K562 (cell line): ENCODE results near the gene GRIK2. TPM values are rescaled to one million over a fixed set of nuclear protein-coding genes. Genes with fewer than 3 reads are reported as not detected.

ENCODE experiments used
- ATAC-seq: fragments of 200-7000 bp; cut with Tn5 transposase; 3 replicates; pipeline ENCODE4 v1.9.1; 2020; ENCODE audit warnings: moderate library complexity
- BruUV-seq: library from RNA; stranded (reverse); fragments of 400-500 nt; replicated peaks from 2 replicates; lab custom pipeline; 2021; lab: Mats Ljungman, UMichigan
- CTCF ChIA-PET: fragments of 300-600 bp; formaldehyde crosslinking; extraction: SDS; loops from one replicate; lab custom pipeline; 2021; ENCODE audit warnings: low intra/inter-chr PET ratio; lab: Yijun Ruan, JAX
- POLR2A ChIA-PET: fragments of 300-600, 350-650 bp; sonication (Branson Sonifier 250); formaldehyde crosslinking; extraction: SDS; loops from one replicate; lab custom pipeline; 2021; ENCODE audit warnings: antibody characterized with exemption, inconsistent platforms; lab: Yijun Ruan, JAX
- DNase-seq, 4 experiments: peaks; one replicate each; pipeline versions ENCODE4 v3.0.0 to v3.0.0-alpha.2; 2011 to 2018; ENCODE audit warnings: low spot score in 3 of 4, mixed read lengths in 3 of 4; ENCODE audit errors: extremely low read depth in 1 of 4
- FAIRE-seq: peaks from 2 replicates; lab custom pipeline; 2011; peaks lifted over from hg19 to GRCh38; lab: Jason Lieb, UNC
- H2AFZ ChIP-seq: 2 replicates; pipeline ENCODE4 v1.6.0; 2011; ENCODE audit warnings: low read depth, low read length, control low read depth, inconsistent platforms
- H3K27ac ChIP-seq: fragments of 200-600 bp; 3 replicates; pipeline ENCODE4 v1.8.0; 2011; ENCODE audit warnings: low read depth, mild to moderate bottlenecking, control low read depth, inconsistent platforms, low read length, moderate library complexity, mixed read lengths; ENCODE audit errors: extremely low read depth
- H3K27me3 ChIP-seq, 2 experiments: fragments of 300-600 bp in 1 of 2; 2 replicates in 1 of 2; 3 replicates in 1 of 2; pipeline versions ENCODE4 v1.6.0 to v1.8.0; 2011; ENCODE audit warnings: inconsistent platforms in 2 of 2, low read length in 2 of 2, mild to moderate bottlenecking in 1 of 2, mixed read lengths in 1 of 2, moderate library complexity in 1 of 2; ENCODE audit not compliant: control insufficient read depth in 2 of 2, insufficient read depth in 2 of 2
- H3K36me3 ChIP-seq: fragments of 300-600 bp; 3 replicates; pipeline ENCODE4 v1.8.0; 2011; ENCODE audit warnings: mild to moderate bottlenecking, low read length, inconsistent platforms; ENCODE audit not compliant: control insufficient read depth, insufficient read depth
- H3K4me1 ChIP-seq, 2 experiments: fragments of 200-600 bp in 1 of 2; replicated peaks in 1 of 2; 2 replicates in 1 of 2; 3 replicates in 1 of 2; pipeline versions ENCODE4 v1.5.1 to v1.8.0; 2011; ENCODE audit warnings: inconsistent platforms in 2 of 2, low read length in 2 of 2, mild to moderate bottlenecking in 1 of 2, mixed read lengths in 1 of 2, moderate library complexity in 1 of 2; ENCODE audit not compliant: control insufficient read depth in 2 of 2, insufficient read depth in 2 of 2
- H3K4me2 ChIP-seq: 2 replicates; pipeline ENCODE4 v1.6.1; 2011; ENCODE audit warnings: low read length, control low read depth, inconsistent platforms, mixed read lengths; ENCODE audit not compliant: insufficient read depth
- H3K4me3 ChIP-seq: fragments of 200-600 bp; sonication (generic), shearing (Covaris generic); 2 replicates; pipeline ENCODE4 v1.5.1; 2016; ENCODE audit warnings: control low read depth, inconsistent platforms
- H3K79me2 ChIP-seq: fragments of 200-600 bp; 3 replicates; pipeline ENCODE4 v1.8.0; 2011; ENCODE audit warnings: low read length, inconsistent platforms; ENCODE audit not compliant: control insufficient read depth, insufficient read depth
- H3K9ac ChIP-seq, 2 experiments: 2 replicates each; pipeline versions ENCODE4 v1.6.0 to v1.6.1; 2011; ENCODE audit warnings: low read depth in 2 of 2, low read length in 2 of 2, control low read depth in 1 of 2, inconsistent platforms in 1 of 2, mild to moderate bottlenecking in 1 of 2, mixed read lengths in 1 of 2; ENCODE audit not compliant: insufficient read depth in 1 of 2
- H3K9me1 ChIP-seq: one replicate; pipeline ENCODE4 v1.6.0; 2011; ENCODE audit warnings: inconsistent platforms, mild to moderate bottlenecking, low read length, moderate library complexity; ENCODE audit not compliant: control insufficient read depth, insufficient read depth
- H3K9me3 ChIP-seq: replicated peaks from 2 replicates; pipeline ENCODE4 v1.5.1; 2011; ENCODE audit warnings: low read depth, low read length, inconsistent platforms; ENCODE audit not compliant: control insufficient read depth, insufficient read depth
- H4K20me1 ChIP-seq: replicated peaks from 2 replicates; pipeline ENCODE4 v1.6.1; 2011; ENCODE audit warnings: low read length, inconsistent platforms, mixed read lengths; ENCODE audit not compliant: control insufficient read depth, insufficient read depth
- E2F1 ChIP-seq: sonication (generic); formaldehyde crosslinking; IDR thresholded peaks from 2 replicates; pipeline ENCODE4 v1.8.1; 2023; ENCODE audit warnings: mild to moderate bottlenecking, missing genetic modification reagents, moderate library complexity
- FIP1L1 ChIP-seq: fragments of 200-400 bp; formaldehyde crosslinking; IDR thresholded peaks from 2 replicates; pipeline ENCODE4 v1.6.1; 2018; ENCODE audit warnings: mild to moderate bottlenecking, low read depth, low read length; ENCODE audit not compliant: poor library complexity, severe bottlenecking
- MAZ ChIP-seq, 2 experiments: fragments of 450-650 bp in 1 of 2; sonication (generic) in 1 of 2; formaldehyde crosslinking; IDR thresholded peaks in 1 of 2; conservative IDR thresholded peaks in 1 of 2; 2 replicates each; pipeline versions ENCODE4 v1.4.0 to v1.5.0; 2020; ENCODE audit warnings: mild to moderate bottlenecking in 1 of 2, missing genetic modification reagents in 1 of 2
- MCM5 ChIP-seq: fragments of 450-650 bp; IDR thresholded peaks from 2 replicates; pipeline ENCODE4 v1.6.1; 2016; ENCODE audit warnings: low read depth
- NCOA1 ChIP-seq: fragments of 450-650 bp; IDR thresholded peaks from 2 replicates; pipeline ENCODE4 v1.6.1; 2016; ENCODE audit warnings: low read depth
- RBM22 ChIP-seq: fragments of 200-400 bp; formaldehyde crosslinking; IDR thresholded peaks from 2 replicates; pipeline ENCODE4 v1.6.1; 2018; ENCODE audit warnings: low read length, low read depth; ENCODE audit not compliant: poor library complexity, severe bottlenecking
- RFX5 ChIP-seq: IDR thresholded peaks from 2 replicates; pipeline ENCODE4 v1.6.1; 2011; ENCODE audit warnings: low read depth, mild to moderate bottlenecking, improper control_type of control experiment, low read length
- SAFB2 ChIP-seq: fragments of 200-400 bp; formaldehyde crosslinking; IDR thresholded peaks from 2 replicates; pipeline ENCODE4 v1.6.1; 2018; ENCODE audit warnings: borderline replicate concordance, low read length, low read depth, moderate library complexity; ENCODE audit not compliant: severe bottlenecking
- TCF7 ChIP-seq: sonication (generic); IDR thresholded peaks from 2 replicates; pipeline ENCODE4 v1.6.1; 2016; ENCODE audit warnings: antibody characterized with exemption, borderline replicate concordance
- USF2 ChIP-seq: sonication (generic); formaldehyde crosslinking; IDR thresholded peaks from 2 replicates; pipeline ENCODE4 v1.5.0; 2020; ENCODE audit warnings: missing genetic modification reagents
- ZNF324 ChIP-seq: fragments of 250-450 bp; sonication (Bioruptor Pico); IDR thresholded peaks from 2 replicates; pipeline ENCODE4 v1.4.0; 2020; ENCODE audit warnings: mild to moderate bottlenecking
- ZSCAN32 ChIP-seq: fragments of 450-650 bp; formaldehyde crosslinking; IDR thresholded peaks from 2 replicates; pipeline ENCODE4 v1.4.0; 2020; ENCODE audit warnings: mild to moderate bottlenecking, moderate library complexity
- WGBS: fragments of 100-300 bp; shearing (Covaris generic); methylation state at CpG from one replicate; pipeline ENCODE4 v1.1.6; 2016; ENCODE audit warnings: low coverage, mixed read lengths; ENCODE audit not compliant: insufficient coverage; ENCODE audit errors: missing lambda C conversion rate; 5-methylcytosine and 5-hydroxymethylcytosine counted together
- in situ Hi-C: fragments of 300-500 bp; cut with MboI; formaldehyde crosslinking; loops from 4 replicates; pipeline ENCODE4 v1.15.0; 2018; ENCODE audit warnings: inconsistent platforms, mixed read lengths
- intact Hi-C: fragments of 100-400 bp; cut with micrococcal nuclease; formaldehyde crosslinking; loops from 2 replicates; pipeline ENCODE4 v1.14.2; 2022
- polyA plus RNA-seq, 8 experiments: library from polyadenylated mRNA; depleted of rRNA in 4 of 8; stranded (reverse) in 5 of 8; unstranded in 3 of 8; fragments of >200 nt; fragmentation: Nextera tagmentation in 2 of 8; fragmentation: Illumina TruSeq in 1 of 8; extraction: Ambion mirVana in 2 of 8; extraction: Trizol in 1 of 8; gene quantifications; 2 replicates each; pipeline versions ENCODE4 v1.2.1 to v1.2.3, GENCODE V29; 2011 to 2014; ENCODE audit warnings: inconsistent platforms in 1 of 8, missing spikeins in 1 of 8
- total RNA-seq, 7 experiments: library from RNA; depleted of rRNA in 6 of 7; stranded (reverse); fragments of >200 nt in 6 of 7; fragmentation: Illumina TruSeq in 2 of 7; extraction: Trizol in 2 of 7; gene quantifications; 2 replicates each; pipeline versions ENCODE4 v1.2.1 to v1.2.3, GENCODE V29; 2011 to 2021; ENCODE audit warnings: low replicate concordance in 1 of 7
- TF ChIP-seq, protein P1 (sequence below): fragments of 250-450 bp; sonication (Bioruptor Pico); IDR thresholded peaks from 2 replicates; pipeline ENCODE4 v1.5.0; 2022; ENCODE audit warnings: mild to moderate bottlenecking

Gene GRIK2
- total and polyA plus RNA-seq, 9 of the 15 experiments (the other 6 are each of a cell fraction or from before 2014, with no cell fraction given) = not detected

DNA sequence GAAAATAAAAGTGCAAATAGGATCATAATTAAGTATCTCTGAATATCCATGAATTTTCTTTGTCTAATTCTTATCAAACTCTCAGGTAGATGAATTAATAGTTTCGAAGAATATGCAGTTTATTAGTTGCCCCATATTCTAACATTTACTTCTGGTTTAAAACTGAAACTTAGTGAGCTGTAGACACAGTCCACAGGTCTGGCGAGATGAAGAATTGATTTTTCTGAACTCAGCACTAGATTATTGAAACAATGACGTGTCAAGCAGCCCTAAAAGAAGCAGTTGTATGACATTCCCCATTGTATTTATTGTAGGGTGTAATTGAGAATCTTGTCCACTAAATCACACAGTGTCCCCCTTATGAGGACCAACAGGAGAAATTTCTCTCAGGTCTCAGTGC, 407.1 kb downstream of the GRIK2 start:
- CTCF ChIA-PET = no interaction called here

GRCh38 chr6:101803136-101803535, 409.6 kb downstream of the GRIK2 start:
- H3K4me2 ChIP-seq = no peak overlapping the region
- ATAC-seq (no peak), DNase-seq (no peak), FAIRE-seq (no peak)
- in situ Hi-C loops = no loop called here
- H3K9ac ChIP-seq = no peak overlapping the region
- no peaks in the 10 kb centered on the region for H3K9me1 ChIP-seq
- WGBS = 0% methylated on average over 1 of the region's 1 CpG
- no peaks in the 10 kb centered on the region for H3K9me3 ChIP-seq
- H2AFZ ChIP-seq = no peak overlapping the region
- no peaks in the 10 kb centered on the region for H3K79me2 ChIP-seq
- no peaks in the 10 kb centered on the region for H3K36me3 ChIP-seq
- H3K4me3 ChIP-seq = no peak overlapping the region
- H3K27ac ChIP-seq = no peak overlapping the region
- intact Hi-C loops = no loop called here
- no peaks in the 10 kb centered on the region for H4K20me1 ChIP-seq
- no peaks in the 10 kb centered on the region for H3K27me3 ChIP-seq
- no peaks in the 10 kb centered on the region for H3K4me1 ChIP-seq
- no TSS peak for BruUV-seq
- CTCF ChIA-PET = no interaction called here
- POLR2A ChIA-PET = no interaction called here
- no peak for TF ChIP-seq RBM22
- no peak for TF ChIP-seq MCM5
- no peak for TF ChIP-seq E2F1
- no peak for TF ChIP-seq ZSCAN32 (CRISPR knock-in tag)
- no peak for TF ChIP-seq USF2
- no peak for TF ChIP-seq RFX5
- no peak for TF ChIP-seq ZNF324 (CRISPR knock-in tag)
- no peak for TF ChIP-seq MAZ (CRISPR knock-in tag; conservative IDR thresholded peaks at IDR 0.05 in 1 of 2, IDR thresholded peaks at IDR 0.05 in 1 of 2)
- TF ChIP-seq, protein P1, sequence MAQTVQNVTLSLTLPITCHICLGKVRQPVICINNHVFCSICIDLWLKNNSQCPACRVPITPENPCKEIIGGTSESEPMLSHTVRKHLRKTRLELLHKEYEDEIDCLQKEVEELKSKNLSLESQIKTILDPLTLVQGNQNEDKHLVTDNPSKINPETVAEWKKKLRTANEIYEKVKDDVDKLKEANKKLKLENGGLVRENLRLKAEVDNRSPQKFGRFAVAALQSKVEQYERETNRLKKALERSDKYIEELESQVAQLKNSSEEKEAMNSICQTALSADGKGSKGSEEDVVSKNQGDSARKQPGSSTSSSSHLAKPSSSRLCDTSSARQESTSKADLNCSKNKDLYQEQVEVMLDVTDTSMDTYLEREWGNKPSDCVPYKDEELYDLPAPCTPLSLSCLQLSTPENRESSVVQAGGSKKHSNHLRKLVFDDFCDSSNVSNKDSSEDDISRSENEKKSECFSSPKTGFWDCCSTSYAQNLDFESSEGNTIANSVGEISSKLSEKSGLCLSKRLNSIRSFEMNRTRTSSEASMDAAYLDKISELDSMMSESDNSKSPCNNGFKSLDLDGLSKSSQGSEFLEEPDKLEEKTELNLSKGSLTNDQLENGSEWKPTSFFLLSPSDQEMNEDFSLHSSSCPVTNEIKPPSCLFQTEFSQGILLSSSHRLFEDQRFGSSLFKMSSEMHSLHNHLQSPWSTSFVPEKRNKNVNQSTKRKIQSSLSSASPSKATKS (CRISPR knock-in tag) = no peak
- no peak for TF ChIP-seq SAFB2
- TF ChIP-seq FIP1L1 = no peak
- TF ChIP-seq NCOA1 = no peak

More for the DNA sequence above, 407.1 kb downstream of the GRIK2 start:
- no peak for TF ChIP-seq TCF7
- Histone ChIP-seq H3K9me3 (no peaks in the 10 kb centered on the region), H3K4me3 (no peak overlapping the region), H3K27ac (no peak overlapping the region), H3K4me1 (no peaks in the 10 kb centered on the region), H3K36me3 (no peaks in the 10 kb centered on the region), H3K4me2 (no peak overlapping the region), H3K9ac (no peak overlapping the region), H3K79me2 (no peaks in the 10 kb centered on the region), H4K20me1 (no peaks in the 10 kb centered on the region), H3K9me1 (no peaks in the 10 kb centered on the region), H2AFZ (no peak overlapping the region), H3K27me3 (no peaks in the 10 kb centered on the region)
- no peak for FAIRE-seq
- no peak for DNase-seq
- BruUV-seq = no TSS peak
- WGBS = 0% methylated on average over 3 of the region's 3 CpGs
- POLR2A ChIA-PET = no interaction called here
- in situ Hi-C loops (no loop called here), intact Hi-C loops (no loop called here)
- ATAC-seq = no peak
